GM20000 (cell line): ENCODE results near the gene IL6R.

Experiments
- DNase-seq: peaks from one replicate; pipeline ENCODE4 v3.0.0; 2012; ENCODE audit warnings: low spot score
- CTCF ChIP-seq: IDR thresholded peaks from 2 replicates; pipeline ENCODE4 v1.5.1; 2012; ENCODE audit warnings: mild to moderate bottlenecking, control low read depth; ENCODE audit errors: extremely low read depth, missing control alignments

The IL6R gene

GRCh38 chr1:154446292-154446691 lies 41.1 kb downstream of the IL6R start:
- TF ChIP-seq CTCF = no peak
- DNase-seq = no peak

DNA sequence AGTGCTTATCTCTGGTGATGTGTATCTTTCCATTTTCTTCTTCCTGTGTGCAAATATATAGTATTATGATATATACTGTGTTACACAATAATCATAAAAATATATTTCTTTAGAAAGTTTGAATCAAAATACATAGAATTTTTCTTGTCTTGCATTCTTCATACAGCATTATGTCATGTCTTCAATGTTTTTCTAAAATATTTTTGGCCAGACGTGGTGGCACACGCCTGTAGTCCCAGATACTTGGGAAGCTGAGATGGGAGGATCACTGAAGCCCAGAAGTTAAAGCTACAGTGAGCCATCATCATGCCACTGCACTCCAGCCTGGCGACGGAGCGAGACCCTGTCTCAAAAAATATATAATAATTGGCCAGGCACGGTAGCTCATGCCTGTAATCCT lies 41.6 kb downstream of the IL6R start:
- no peak for TF ChIP-seq CTCF
- no peak for DNase-seq

DNA sequence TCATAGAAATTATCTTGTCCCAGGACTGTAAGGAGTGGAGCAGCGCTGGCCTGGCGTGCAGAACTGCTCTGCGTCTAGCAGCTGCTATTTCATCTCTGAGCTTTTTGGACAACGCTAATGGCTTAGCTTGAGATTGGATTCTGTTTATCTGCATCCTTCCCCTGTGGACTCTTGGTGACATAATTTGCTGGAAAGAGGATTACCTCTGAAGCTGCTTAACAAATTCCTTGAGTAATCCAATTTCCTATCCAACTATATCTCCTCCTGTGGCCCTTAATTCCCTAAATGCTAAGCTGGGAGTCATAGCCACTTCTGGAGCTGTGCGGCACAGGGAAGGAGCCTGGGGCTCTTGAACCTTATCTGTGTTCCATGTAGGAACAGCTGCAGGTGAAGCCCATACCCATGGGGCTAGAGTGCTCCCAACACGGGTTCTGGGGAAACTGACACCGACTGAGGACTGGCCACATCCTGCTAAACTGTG lies 43.2 kb downstream of the IL6R start:
- no peak for DNase-seq
- no peak for TF ChIP-seq CTCF

- no peak for DNase-seq
- no peak for TF ChIP-seq CTCF
Observed at GRCh38 chr1:154453161-154453560, 48.0 kb downstream of the IL6R start.

DNA sequence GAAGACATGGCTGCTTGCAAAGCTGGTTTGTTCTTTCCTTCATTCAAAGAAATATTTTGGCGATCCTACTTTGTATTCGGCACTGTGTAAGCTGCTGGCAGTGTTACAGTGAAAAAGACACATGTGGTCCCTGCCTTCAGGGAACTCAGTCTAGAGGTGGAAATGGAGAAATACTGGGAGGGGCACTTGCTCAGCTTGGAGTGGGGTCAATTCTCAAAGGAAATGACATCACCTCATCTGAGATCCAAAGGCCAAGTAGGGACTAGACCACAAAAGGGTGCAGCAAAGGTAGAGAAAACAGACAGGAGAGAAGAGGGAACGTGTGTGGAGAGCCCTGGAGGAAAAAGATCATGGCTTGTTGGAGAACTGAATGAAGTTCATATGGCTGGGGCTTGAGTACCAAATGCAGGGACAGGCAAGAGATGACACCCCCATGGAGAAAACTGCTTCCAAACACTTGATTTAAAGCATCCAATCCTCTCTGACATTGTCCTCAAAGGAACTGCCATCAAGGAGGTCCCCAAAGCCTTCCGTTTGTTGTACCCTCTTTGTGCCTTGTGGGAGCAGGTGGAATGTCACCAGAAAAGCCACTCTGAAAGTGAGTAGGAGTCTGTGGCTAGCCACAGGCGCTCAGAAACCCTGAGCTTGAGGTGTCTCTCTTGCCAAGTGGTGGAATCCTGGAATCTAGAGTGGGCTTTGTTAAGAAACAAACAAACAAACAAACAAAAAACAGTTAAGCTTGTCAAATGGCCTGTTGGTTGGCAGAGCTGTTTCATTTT lies 48.6 kb downstream of the IL6R start:
- DNase-seq = no peak
- no peak for TF ChIP-seq CTCF

GRCh38 chr1:154454386-154455120 lies 49.4 kb downstream of the IL6R start:
- no peak for DNase-seq
- no peak for TF ChIP-seq CTCF

- TF ChIP-seq CTCF = no peak
- DNase-seq = no peak
Observed at GRCh38 chr1:154456631-154457030, 51.5 kb downstream of the IL6R start.
